ENCODE measurements around the gene ELL2.
"Not testable (repeated sequence)": the region's sequence is repeated elsewhere in the genome, so short reads cannot be mapped to it uniquely, and the experiment has no call there.

ELL2 gene

DNA sequence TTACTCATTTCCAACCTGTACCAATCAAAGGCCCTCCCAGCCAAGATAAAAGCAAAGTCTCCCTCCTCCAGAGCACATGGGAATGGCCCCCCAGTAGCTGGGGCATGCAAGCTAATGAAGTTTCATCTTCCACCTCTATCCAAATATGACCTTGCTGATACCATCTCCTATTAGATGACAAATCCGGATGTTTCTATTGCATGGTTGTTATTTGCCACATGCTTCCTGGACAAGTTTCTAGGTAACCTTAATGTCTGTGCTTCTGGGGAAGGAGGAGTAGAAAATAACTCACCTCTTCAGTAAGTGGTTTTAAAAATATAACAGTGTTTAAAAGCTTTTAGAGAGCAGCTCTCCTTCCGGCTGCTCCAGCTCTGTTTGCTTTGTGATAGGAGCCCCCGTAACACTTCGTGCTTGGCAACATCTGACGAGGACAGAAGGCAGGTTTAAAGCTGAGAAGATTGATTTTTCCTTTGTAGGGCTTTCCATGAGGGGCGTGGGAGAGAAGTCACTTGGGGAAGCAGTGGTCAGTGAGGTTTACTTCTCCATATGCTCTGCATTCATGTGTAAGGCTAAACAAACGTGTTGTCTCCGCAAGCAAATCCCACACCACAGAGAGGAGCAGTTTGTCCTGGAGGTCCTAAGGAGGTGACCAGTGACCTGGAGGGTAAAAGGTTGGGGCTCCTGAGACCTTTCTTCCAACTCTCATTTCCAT lies 98.8 kb downstream of the ELL2 start:
- no peak for DNase-seq (ENCODE audit: extremely low read depth in 1 of 2, low read depth in 1 of 2)

DNA sequence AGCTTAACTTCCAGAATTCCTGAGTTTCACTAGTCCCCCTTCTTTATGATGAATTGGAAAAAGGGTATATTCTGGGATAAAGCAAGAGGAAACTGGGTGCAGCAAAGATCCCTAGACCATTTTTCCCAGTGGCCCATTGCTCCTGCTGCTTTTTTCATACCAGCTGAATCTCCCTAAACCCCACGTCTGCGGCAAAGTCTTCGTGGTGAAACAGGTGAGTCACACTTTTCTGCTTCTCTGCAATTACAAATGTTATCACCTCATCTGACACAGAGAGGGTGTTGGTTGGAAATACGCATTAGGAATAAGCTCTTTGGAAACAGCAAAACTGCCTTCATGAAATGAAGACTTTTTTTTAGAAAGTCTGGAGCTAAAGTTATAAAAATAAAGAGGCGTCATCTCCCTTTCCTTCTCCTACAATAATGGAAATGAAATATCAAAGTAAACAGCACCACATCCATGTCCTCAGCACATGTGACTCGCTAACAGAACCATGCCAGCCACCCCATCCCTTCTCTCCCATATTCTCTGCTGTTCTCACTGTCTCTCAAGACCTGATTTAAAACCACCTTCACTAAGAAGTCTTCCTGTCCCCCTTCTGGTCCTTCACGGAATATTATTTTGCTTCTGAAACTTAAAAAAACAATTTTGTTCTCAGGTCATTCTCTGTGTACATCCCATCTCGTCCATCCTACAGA lies 99.6 kb downstream of the ELL2 start:
- no peak for DNase-seq (ENCODE audit: extremely low read depth in 1 of 2, low read depth in 1 of 2)

DNA sequence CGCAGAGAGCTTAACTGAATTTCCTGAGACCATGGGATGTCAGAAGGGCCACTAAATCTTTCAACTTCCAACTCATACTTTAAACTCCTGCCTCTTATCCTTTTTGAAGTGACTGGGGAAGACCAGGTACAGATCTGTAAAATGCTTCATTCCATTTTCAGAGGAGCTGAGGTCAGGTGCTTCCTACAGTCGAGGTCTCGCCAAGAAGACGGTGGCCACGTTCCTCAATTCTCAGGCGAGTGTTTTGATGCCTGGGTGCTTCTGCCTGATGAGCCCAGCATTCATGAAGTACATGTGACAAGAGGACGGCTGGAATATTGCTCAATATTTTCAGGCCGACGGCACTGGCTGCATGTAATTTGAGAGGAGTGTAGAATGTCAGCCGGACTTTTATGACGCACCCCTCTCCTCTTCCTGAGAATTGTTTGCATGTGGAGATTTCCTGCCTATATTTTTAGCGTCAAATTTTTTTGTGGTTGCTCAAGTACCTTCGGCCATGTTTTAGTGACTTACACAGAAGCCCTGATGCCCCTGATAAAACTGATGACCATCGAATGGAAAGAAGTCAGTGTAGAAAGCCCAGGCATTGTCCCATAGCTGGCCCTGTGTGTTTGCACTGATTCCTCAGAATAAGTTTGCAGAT lies 100.3 kb downstream of the ELL2 start:
- DNase-seq (ENCODE audit: extremely low read depth in 1 of 2, low read depth in 1 of 2) = no peak

DNA sequence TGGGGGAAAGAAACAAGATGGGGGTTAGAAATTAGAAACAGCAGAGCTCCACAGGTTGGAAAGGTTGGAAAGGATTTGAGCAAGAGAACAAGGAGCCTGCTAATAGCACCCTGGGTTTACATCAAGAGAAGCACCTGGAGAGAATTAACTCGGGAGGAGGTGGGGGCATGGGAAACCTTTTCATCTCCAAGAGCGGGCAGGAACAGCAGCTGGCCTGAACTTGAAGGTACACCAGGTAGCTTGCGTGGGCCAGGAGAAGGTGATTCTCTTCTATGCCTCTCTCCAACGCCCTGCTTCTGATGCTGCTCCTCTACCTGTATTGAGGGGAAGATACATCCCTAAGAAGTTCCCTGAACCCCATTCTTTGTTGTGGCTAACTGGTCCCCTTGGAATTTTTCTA lies 102.0 kb downstream of the ELL2 start:
- DNase-seq (ENCODE audit: extremely low read depth in 1 of 2, low read depth in 1 of 2) = no peak

DNA sequence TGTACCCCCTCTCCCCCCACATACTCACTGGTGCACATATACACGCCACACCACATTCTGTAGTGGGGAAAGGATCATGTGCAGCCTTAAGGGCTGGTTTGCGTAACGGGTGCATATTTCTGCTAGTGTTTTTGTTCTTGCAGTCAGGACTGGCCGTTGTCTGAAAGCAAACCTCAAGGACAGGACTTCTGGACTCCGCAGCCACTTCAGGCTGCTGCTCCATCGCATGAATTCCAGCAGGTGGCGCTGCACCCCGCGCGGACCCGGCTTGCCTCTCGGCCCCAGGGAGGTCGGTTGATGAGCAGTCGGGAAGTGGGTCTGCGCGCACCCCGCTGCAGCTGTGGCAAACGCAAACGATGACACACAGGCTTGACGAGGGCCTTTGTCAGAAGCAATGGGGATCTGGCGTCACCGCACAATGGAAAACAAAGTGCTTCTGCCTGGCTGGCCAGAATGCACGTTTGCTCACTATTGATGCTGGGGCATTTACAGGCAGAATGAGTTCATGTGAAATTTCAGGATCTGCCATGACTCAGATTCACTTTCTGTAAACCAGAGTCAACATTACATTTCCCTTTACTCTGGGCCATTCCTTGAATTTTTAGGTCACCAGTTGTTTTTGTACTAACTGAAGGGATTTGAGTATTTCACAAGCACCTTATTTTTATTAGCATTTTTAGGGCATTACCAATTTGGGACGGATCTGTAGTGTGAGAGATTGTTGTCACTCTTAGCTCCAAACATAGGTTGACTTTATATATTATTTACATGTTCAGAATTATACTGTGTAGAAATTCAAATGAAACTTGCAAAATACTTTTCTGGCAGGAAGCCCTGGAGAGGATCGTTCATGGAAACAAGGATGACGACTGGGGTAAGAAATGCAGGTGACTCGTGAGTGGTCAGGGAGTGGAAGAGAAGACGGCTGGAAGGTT lies 102.7 kb downstream of the ELL2 start:
- DNase-seq (ENCODE audit: extremely low read depth in 1 of 2, low read depth in 1 of 2) = peak; percentile 83 to 87

DNA sequence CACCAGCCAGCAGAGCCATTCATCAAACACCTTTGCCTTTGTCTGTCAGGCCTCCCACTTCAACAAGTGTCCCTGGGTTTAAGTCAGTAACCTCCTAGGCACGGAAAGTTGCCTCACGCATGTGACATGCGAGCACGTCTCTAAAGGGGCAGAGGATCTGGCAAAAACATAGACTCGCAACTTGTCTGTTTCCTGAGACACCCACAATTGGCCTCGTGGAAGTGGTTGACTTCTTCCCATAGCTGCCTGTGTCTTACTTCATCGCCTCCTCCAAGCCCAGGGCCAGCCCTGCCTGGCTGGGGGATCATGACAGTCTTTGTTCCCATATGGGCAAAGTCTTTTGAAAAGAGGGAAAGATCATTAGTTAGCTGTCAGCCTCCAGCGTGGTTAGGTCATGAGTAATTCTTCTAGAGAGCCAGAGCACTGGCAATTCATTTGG lies 103.6 kb downstream of the ELL2 start:
- no peak for DNase-seq (ENCODE audit: extremely low read depth in 1 of 2, low read depth in 1 of 2)

DNA sequence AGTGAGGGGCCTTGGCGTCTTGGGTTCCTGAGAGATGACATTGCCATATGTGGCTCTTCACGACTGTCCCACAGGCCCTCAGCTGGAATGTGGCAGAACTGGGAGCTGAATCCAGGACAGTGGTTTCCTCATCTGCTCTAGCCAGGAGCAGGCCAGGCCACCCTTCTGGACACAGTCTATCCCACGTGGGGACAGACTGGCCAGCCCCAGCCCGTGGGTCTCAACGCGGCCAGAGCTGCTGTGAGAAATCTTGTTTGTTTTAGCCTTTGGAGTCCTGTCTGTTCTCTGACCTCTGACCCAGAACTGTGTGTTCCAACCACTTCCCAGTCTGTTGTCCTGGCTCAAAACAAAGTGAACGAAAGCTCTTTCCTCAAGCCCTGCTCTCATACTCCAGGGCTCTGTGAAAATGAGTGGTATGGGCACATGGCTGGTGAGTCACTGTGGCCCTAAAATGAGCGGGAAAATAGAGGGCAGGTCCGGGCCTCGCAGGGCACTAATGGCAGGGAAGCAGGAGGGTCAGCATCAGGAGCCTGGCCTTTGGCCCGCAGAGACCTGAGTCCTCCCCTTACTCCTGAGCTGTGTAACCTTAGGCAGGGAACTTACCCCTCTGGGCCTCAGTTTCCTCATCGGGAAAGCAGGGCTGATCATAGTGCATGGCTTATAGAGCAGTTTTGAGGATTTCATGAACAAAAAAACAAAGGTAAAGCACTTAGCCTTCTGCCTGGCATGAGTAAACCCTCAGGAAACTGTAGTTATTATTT lies 104.3 kb downstream of the ELL2 start:
- no peak for DNase-seq (ENCODE audit: extremely low read depth in 1 of 2, low read depth in 1 of 2)

DNA sequence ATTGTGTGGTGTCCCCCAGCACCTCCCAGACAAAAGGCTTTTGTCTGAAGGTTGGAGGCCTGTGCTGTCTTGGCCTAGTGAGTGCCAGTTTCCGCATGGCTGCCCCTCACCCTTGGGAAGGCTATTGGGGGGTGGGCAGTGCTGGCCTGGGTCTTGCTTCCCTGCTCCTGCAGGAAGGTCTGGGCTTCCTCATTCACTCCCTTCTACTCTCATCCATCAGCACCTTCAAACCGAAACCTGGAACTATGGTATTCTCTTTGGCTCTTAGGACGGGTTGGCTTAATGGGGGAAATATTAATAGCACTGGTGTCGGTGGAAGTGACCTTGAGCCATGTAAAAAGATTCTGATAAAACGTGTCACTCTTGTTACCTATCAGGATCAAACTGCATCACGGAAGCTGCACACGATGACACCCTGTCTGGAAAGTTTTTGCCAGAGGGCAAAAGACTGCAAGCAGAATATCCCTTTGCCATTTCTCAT lies 105.1 kb downstream of the ELL2 start:
- DNase-seq (ENCODE audit: extremely low read depth in 1 of 2, low read depth in 1 of 2) = no peak

DNA sequence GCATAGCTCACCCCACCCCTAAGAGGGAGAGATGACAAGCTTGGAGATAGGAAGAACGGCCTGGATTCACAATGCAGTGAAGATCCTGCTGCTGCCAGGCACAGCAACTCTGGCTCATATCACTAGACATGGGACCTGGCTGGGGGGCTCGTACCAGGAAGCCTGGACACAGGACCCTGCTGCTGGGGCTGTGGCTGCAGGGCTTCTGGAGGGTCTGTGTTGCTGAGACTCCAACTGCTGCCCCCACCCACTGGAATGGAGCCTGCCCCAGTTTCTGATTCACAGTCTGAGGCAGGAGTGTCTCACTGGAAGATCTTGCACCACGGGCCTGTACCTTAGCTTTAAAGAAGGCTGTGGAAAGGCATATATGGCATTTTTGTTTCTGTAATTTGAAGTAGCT lies 108.2 kb downstream of the ELL2 start:
- no peak for DNase-seq (ENCODE audit: extremely low read depth in 1 of 2, low read depth in 1 of 2)

DNA sequence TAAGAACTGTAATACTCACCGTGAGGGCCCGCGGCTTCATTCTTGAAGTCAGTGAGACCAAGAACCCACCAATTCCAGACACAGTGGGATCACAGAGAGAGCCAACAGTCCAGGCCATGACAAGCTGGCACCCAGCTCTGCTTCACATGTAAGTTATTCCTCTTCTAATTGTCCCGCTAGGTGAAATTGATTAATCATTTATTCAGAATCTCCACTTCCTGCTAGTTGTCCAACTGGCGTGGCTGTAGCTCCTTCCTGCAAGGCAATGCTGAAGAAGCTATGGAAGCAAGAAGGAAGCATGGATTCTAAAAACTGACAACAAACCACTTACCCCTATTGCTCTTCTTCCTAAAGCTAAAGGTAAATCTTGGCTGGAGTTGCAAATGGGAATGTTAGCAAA lies 109.1 kb downstream of the ELL2 start:
- no peak for DNase-seq (ENCODE audit: extremely low read depth in 1 of 2, low read depth in 1 of 2)

DNA sequence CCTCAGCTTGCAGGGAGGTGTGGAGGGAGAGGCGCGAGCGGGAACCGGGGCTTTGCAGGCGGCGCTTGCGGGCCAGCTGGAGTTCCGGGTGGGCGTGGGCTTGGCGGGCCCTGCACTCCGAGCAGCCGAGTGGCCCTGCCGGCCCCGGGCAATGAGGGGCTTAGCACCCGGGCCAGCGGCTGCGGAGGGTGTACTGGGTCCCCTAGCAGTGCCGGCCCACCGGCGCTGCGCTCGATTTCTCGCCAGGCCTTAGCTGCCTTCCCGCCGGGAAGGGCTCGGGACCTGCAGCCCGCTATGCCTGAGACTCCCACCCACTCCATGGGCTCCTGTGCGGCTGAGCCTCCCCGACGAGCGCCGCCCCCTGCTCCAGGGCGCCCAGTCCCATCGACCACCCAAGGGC lies 110.5 kb downstream of the ELL2 start:
- DNase-seq (ENCODE audit: extremely low read depth in 1 of 2, low read depth in 1 of 2) = not testable (repeated sequence)

DNA sequence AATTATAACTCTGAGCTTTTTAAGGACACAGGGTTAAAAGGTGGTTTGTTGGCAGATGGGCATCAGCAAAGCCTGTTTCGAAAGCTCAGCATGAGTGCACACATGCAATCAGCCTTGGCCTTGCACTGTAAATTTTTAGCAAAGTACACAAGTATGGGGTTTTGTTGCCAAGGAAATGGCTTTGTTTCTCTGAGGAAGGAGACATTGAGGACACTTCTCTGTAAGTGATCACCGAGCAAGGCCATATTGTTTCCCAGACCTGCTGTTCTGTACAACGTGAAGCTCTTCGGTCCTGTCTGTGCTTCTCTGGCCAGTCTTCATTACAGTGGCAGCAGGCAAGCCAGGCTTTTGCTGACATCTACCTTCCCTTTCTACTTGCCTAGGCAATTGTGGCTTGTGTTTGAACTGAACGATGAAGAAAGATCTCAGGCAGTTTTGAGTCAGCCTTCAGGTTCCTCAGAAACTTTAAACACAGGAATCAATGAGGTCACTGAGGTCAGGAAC lies 111.2 kb downstream of the ELL2 start:
- no peak for DNase-seq (ENCODE audit: extremely low read depth in 1 of 2, low read depth in 1 of 2)

DNA sequence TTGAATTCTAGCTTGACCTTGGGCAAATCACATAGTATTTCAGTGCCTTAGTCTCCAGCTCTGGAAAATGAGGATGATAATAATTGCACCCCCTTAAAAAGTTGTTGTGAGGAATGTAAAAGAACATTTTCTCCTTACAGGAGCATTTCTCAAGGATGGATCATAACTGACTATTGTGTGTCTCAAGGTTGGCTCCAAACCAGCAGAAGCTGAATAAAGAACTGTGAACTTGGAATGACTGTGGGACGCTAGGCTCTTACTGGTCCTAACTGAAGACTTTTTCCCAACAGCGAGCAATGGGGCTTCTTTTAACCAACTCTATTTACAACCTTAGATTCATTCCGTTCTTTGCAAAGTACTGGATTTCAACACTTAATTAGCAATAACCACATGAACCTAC lies 113.0 kb downstream of the ELL2 start:
- no peak for DNase-seq (ENCODE audit: extremely low read depth in 1 of 2, low read depth in 1 of 2)

DNA sequence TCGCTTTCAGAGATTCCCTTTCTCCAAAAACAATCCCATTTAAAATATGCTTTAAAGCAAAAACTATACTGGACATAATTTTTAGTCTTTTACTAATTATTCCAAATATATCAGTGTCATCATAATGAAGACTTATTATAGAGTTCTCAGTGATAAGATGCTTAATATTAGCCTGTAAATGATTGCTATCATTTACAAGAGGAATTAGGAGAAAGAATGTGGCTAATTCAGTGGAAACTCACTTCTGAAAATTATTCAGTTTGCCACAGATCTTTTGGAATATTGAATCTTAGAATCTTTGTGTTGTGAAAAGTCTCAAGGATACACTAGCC lies 114.4 kb downstream of the ELL2 start:
- DNase-seq (ENCODE audit: extremely low read depth in 1 of 2, low read depth in 1 of 2) = no peak

DNA sequence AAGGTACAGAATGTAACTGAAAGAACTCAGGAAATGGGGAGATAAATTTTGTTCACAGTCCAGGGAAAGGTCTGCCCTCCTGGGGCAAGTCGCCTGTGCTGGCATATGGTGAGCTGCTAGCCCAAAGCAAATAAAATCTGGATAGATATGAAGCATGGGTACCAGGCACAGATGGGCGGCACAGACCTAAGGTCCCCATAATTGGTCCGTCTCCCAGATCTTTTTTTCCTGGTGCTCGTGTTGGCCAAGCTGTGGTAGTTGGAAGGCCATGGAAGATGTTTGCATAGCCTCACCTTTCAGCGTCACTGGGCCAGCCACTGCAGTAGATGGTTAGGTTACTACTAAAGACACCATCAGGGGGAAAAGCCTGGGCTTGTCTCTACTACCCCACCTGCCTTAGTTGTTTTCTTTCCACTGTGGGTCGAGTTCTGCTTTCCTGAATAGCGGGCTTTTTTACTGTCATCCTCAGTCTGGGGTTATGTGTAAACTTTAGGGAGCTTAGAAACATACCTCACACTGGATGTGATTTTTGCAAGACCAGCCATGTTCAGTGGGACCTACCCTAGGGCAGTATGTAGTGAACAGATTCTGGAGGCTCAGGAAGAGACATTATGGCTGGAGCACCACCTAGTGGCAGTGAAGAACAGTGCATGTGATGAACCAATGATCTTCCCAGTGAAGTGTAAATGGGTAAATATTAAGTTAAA lies 114.9 kb downstream of the ELL2 start:
- DNase-seq (ENCODE audit: extremely low read depth in 1 of 2, low read depth in 1 of 2) = peak; percentile 44 to 49

DNA sequence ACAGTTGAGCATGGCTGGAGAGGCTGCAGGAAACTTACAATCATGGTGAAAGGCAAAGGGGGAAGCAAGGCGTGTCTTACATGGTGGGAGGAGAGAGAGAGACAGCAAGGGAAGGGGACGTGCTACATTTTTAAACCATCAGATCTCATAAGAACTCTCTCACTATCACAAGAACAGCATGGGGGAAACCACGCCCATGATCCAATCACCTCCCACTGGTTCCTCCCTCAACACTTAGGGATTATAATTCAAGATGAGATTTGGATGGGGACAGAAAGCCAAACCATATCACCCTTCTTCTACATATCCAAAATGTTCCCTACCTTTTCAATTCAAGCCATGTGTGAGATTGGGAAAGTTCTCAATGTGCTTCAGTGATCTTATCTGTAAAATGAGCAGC lies 116.3 kb downstream of the ELL2 start:
- no peak for DNase-seq (ENCODE audit: extremely low read depth in 1 of 2, low read depth in 1 of 2)

DNA sequence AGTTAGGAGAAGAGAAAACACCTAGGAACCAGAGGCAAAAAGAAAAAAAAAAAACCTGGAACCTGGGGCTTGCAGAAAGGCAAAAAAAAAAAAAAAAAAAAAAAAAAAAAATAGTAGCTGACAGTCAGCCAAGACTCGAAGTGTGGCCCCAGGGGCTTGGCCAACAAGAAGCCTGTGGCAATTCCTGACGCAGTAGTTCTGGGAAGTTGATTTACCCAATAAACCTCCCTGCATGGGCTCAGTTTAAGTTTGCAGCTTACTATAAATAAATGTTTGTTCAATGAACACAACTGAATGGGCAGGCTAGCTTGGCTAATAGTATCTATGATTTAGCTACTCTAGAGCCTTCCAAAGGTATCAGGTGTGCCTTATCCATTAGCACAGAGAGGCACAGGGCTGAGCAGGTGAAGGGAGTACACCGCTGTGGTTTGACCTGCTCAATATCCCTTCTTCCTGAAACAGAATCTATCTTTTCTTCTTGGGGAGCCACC lies 117.9 kb downstream of the ELL2 start:
- DNase-seq (ENCODE audit: extremely low read depth in 1 of 2, low read depth in 1 of 2) = no peak

DNA sequence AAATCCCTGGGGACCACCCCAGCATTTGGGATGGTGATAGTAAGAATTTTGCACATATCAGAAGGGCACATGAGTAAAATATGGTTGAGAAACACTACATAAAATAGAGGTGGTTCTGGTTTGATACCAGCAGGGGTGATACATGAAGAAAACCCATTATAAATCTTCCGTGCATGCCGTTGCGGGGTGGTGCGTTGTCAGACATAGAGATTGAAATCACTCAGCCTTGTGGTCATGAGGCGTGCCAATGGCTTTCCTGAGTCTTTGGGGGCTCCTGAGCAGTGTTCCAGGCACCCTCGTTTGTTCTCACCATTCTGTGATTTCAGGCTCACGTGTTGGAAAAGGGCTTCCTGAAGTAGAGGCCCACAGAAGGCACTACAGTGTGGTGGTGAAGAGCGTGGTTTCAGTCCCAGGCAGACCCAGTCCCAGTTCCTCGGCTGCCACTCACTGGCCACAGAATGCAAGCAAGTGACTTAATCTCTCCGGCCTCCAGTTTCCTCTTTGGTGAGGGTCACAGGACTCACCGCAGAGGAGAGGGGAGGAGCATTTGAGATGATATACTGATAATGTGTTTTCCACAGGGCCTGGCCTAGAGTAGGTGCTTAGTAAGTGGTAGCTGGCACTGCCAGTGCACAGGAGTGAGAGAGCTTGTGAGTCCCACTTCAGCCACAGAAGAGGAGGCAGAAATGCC lies 118.7 kb downstream of the ELL2 start:
- DNase-seq (ENCODE audit: extremely low read depth in 1 of 2, low read depth in 1 of 2) = no peak
